Activated gamma-delta T cell (primary cell): ENCODE measurements around the gene CLCN2.

Source experiments
- DNase-seq: peaks from one replicate; lab custom pipeline; 2025; lab: John Stamatoyannopoulos, UW

CLCN2 gene

DNA sequence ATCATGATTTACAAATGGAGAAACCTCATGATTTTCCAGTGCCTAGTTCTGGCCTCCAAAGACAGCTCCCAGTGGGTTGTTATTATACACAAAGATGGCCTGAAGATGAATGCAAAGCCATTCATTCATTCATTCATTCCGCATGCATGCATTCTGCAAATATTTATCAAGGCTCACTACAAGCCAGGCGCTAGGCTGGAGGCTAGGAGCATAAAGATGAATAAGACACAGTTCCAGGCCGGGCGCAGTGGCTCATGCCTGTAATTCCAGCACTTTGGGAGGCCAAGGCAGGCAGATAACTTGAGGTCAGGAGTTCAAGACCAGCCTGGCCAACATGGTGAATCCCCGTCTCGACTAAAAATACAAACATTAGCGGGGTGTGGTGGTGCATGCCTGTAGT, 64.8 kb downstream of the CLCN2 start:
- no peak for DNase-seq
